DMS53 treated with DMSO at 0.1 percent for 48 hours (cell line): ENCODE results near the gene METTL27.
"Not testable (repeated sequence)": the region's sequence is repeated elsewhere in the genome, so short reads cannot be mapped to it uniquely, and the experiment has no call there.

Experiments
- DNase-seq: peaks from one replicate; lab custom pipeline; 2025; ENCODE audit not compliant: unreplicated experiment; lab: John Stamatoyannopoulos, UW

Gene METTL27, protein sequence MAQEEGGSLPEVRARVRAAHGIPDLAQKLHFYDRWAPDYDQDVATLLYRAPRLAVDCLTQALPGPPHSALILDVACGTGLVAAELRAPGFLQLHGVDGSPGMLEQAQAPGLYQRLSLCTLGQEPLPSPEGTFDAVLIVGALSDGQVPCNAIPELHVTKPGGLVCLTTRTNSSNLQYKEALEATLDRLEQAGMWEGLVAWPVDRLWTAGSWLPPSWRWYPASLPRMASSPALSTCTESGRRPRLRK

DNA sequence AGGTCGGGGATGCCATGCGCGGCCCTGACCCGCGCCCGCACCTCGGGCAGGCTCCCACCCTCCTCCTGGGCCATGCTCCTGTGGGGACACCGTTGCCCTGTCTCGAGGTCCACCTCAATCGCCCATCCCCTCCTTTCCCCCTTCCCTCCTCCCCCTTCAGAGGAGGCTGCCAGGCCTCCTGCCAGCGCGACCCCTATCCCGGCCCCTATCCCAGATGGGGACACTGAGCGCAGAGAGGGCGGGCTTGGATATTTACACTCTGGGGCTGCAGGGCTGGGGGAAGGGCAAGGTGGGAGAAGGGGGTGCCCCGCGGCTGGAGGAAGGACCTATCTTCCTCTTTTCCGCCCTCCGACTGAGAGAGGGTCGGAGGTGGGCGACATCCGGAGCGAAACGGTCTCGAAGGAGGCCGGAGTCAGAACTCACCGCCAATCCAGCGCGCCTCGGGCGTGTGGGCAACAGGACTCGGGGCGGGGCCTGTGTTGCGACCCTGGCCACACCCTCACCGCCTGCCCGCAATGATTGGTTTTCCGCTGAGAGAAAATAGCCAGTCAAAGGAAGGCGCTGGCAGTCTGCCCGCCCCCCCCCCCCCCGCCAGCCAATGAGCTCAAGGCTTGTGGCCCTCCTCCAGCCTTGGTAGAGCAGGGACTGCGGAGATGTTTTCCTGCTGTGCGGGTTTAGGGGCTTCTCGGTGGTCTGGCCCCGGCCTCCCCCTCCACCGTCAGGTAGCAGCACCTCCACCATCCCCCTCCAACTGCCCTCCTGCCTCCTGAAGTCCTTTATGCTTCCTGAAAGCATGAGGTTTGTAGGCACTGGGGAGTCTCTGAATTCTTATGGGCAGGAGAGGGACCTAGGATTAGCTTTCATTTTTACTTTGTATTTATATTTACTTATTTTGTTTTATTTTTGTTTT, at the start of gene METTL27:
TSS of gene METTL27 (minus strand) at position 450 of the 910 bp plus-strand sequence. CDS start at position 74, 376 bp downstream.
- peak; percentile 93 for DNase-seq

DNA sequence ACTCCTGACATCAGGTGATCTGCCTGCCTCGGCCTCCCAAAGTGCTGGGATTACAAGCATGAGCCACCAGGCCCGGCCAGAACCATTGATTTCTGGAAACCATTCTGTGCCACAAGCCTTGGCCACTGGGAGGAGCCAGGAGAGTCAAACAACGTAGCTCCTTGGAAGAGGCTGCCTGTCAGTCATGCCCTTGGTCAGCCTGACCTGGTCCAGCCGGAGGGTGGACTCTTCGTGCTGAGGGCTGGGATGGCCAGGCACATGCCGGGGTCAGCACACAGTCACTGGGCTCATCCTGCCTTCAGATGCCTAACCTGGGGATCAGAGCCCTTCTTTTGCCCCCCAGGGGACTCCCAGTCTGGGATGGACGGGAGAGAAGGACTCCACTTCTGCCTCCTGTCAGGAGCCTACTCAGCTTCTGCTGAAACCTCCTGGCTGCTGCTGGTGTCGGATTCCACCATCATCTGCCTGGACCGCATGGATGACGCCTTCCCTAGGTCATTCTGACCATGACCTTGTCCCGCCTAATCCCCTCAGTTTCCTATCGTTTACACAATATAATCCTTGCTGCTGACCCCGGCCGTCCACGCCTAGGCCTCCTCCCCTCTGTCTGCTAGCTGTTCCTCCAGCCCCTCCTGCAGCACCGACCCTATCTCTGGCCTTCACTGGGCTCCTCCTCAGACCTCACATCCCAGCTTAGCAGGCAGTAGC, 49.0 kb upstream of the METTL27 start:
- no peak for DNase-seq

GRCh38 chr7:73890555-73891147, 48.3 kb upstream of the METTL27 start:
- no peak for DNase-seq

- no peak for DNase-seq
These were observed 46.6 kb upstream of the METTL27 start for GRCh38 chr7:73888959-73889358.

DNA sequence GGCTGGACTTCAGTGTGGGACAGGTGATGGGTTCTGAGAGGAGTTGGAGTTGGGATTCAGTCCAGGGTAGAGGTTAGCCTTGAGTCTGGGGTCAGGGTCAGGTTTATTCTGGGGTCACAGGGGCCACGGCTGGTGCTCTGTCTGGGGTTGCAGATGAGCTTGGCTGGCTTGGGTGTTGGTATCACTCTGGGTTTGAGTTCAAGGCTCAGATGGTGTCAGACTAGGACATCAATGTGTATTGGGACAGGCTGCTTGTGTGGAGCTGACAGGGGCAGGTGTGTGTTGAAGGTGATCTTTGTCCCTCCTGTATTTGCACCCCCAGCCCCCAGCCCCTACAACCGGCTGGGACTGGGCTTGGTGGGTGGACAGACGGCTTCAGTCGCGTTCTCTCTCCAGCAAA, 45.4 kb upstream of the METTL27 start:
- no peak for DNase-seq

GRCh38 chr7:73885975-73886798, 43.9 kb upstream of the METTL27 start:
- DNase-seq: no peak

DNA sequence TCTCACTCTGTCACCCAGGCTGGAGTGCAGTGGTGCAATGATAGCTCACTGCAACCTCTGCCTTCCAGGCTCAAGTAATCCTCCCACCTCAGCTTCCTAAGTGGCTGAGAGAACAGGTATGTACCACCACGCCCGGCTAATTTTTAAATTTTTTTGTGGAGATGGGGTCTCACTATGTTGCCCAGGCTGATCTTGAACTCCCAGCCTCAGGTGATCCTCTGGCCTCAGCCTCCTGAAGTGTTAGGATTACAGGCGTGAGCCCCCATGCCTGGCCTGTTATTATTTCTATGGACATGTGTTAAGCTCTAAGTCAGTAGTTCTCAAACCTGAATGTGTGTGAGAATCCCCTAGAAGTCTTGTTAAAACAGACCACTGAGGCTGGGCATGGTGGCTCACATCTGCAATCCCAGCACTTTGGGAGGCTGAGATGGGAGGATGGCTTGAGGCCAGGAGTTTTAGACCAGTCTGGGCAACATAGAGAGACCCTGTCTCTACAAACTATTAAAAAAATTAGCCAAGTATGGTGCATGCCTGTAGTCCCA, 43.2 kb upstream of the METTL27 start:
- no peak for DNase-seq

- not testable (repeated sequence) for DNase-seq
These were observed 42.6 kb upstream of the METTL27 start for GRCh38 chr7:73884867-73885422.

GRCh38 chr7:73882047-73882402, 39.7 kb upstream of the METTL27 start:
- DNase-seq: no peak

DNA sequence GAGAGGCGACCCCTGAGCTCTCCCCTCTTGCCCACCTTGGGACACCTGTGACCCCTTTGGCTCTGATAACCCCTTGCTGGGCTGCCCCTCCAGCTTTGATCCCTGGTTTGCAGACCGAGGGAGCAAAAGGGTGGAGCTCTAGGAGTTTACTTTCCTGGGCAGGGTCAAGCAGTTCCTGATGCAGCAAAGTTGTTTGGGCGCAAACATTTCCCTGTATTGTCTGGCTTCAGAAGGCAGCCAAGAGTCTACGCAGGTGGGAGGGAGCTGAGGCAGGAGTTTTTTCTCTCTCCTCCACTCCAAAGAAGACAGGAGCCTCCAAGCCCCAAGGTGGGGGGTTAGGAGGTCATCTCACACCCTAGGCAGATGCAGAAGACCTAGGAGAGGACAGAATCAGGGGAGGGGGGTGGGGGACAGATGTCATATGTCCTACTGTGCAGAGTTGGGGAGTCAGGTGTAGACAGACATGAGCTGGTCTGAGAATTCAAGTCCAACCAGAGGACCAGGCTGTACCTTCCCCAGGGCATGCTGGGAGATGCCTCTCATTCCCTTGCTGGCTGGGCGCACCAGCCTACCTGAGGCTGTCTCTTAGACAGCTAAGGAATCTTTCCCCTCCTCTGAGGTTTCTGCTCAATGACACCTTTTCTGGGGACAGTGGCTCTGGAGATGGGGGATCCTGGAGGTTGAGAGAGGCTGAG, 39.2 kb upstream of the METTL27 start:
- no peak for DNase-seq

DNA sequence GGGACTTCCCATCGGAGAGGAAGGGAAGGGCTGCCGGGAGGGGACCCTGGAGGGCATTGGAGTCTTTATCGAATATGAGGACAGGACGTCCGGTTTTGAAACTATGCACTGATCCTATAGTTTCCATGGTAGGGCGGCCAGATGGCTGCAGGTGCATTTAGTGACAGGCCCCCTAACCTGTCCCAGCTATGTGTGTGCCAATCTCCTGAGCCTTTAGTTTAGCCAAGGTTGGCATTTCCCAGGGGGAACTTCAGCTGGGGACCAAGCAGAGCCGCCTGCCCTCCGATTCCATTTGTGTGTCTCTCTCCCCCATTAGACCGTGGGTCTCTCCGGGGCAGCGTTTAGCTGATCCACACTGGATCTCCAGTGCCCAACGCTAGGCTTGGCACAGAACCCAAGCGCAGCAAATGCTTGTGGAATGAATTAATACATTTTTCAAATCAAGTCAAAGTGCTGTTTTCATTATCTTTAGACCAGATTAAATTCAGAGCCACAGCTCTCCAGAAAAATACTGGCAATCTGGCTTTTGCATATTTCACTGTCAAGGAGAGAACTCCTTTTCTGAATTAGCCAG, 38.5 kb upstream of the METTL27 start:
- no peak for DNase-seq

- DNase-seq: no peak
These were observed 37.8 kb upstream of the METTL27 start for GRCh38 chr7:73879977-73880681.

DNA sequence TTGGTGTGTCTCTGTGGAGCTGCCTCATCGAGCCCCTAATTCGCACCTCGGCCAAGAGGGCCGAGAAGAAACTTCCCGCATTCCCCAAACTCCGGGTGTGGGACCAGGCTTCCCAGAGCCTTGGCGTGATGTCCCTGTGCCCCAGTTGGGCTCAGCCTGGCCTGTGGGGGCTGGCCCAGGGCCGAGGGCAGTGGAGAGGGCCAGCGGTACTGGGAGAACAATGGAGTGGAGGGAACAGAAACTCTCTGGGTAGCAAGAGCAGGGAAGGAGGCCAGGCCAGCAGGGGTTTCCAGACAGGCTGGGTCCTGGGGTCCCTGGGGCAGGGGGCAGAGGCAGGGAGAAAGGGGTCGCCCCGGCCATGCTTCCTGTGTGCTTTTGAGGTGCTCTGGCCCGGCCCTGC, 34.7 kb upstream of the METTL27 start:
- no peak for DNase-seq

- no peak for DNase-seq
These were observed 34.0 kb upstream of the METTL27 start for GRCh38 chr7:73876361-73876760.

GRCh38 chr7:73872056-73872908, 30.0 kb upstream of the METTL27 start:
- DNase-seq: no peak

GRCh38 chr7:73871163-73872011, 29.1 kb upstream of the METTL27 start:
- DNase-seq: no peak
